ENCODE results near the gene ZNF618. TPM values are rescaled to one million over a fixed set of nuclear protein-coding genes. Genes with fewer than 3 reads are reported as not detected.

ZNF618 gene
- total and polyA plus RNA-seq, 2 experiments from 2014 or later = 12.1 to 22.1 TPM

GRCh38 chr9:113954591-113954990 is 78.5 kb downstream of the ZNF618 start:
- Histone ChIP-seq H2AFZ (no peak overlapping the region), H4K20me1 (replicated peaks; ENCODE audit: insufficient read depth) (peaks cover 11% of the 10 kb centered on the region), H3K79me2 (replicated peaks; ENCODE audit: insufficient read depth) (peaks cover 31% of the 10 kb centered on the region), H3K4me3 (no peak overlapping the region), H3K27ac (ENCODE audit: low read depth) (no peak overlapping the region), H3F3A (replicated peaks; ENCODE audit: low read depth) (no peaks in the 10 kb centered on the region), H3K4me2 (no peak overlapping the region), H3K27me3 (ENCODE audit: insufficient read depth) (no peaks in the 10 kb centered on the region), H3K9me2 (ENCODE audit: insufficient read depth) (no peaks in the 10 kb centered on the region), H3K4me1 (ENCODE audit: insufficient read depth) (peaks cover 8% of the 10 kb centered on the region; the same call in 1 of the 2 replicates), H3K36me3 (ENCODE audit: insufficient read depth) (no peaks in the 10 kb centered on the region)
- no peak for TF ChIP-seq EZH2phosphoT487 (IDR thresholded peaks at IDR 0.05; ENCODE audit: unreplicated experiment)
- TF ChIP-seq ZNF462 (CRISPR knock-in tag; IDR thresholded peaks at IDR 0.05) = no peak
- no peak for TF ChIP-seq JUNB (IDR thresholded peaks at IDR 0.05; ENCODE audit: unreplicated experiment)
- TF ChIP-seq STAT1 (IDR thresholded peaks at IDR 0.05; ENCODE audit: unreplicated experiment) = no peak
- TF ChIP-seq REST (IDR thresholded peaks at IDR 0.05; ENCODE audit: unreplicated experiment) = no peak
- no peak for TF ChIP-seq POLR2AphosphoS5 (IDR thresholded peaks at IDR 0.05; ENCODE audit: low read depth)
- no peak for TF ChIP-seq EZH2 (IDR thresholded peaks at IDR 0.05; ENCODE audit: low read depth, unreplicated experiment)
- no peak for TF ChIP-seq CTCF (conservative IDR thresholded peaks at IDR 0.05; ENCODE audit: low read depth in 2 of 2)
- TF ChIP-seq CREB1 (CRISPR knock-in tag; IDR thresholded peaks at IDR 0.05; ENCODE audit: low read depth) = no peak
- TF ChIP-seq ZNF331 (CRISPR knock-in tag; IDR thresholded peaks at IDR 0.05; ENCODE audit: low read depth) = no peak
- no peak for TF ChIP-seq NANOG (IDR thresholded peaks at IDR 0.05; ENCODE audit: borderline replicate concordance)
- TF ChIP-seq ZNF114 (CRISPR knock-in tag; IDR thresholded peaks at IDR 0.05) = no peak
- DNase-seq (ENCODE audit: low spot score) = no peak
- H3K4me3 Mint-ChIP-seq = no peak overlapping the region
- no peak overlapping the region; the same call in 1 of the 2 replicates for H3K27ac Mint-ChIP-seq
- ATAC-seq = no peak; the same call in 2 of the 3 replicates
- H3K36me3 Mint-ChIP-seq (ENCODE audit: low read depth) = no peaks in the 10 kb centered on the region
- 0 out of 3 replicates have a peak, but pooled peaks cover 1% of the 10 kb centered on the region for H3K9me3 Mint-ChIP-seq
- H3K4me1 Mint-ChIP-seq = peaks cover 17% of the 10 kb centered on the region; the same call in 2 of the 3 replicates
- peaks cover 3% of the 10 kb centered on the region for H3K27me3 Mint-ChIP-seq (ENCODE audit: insufficient read depth, low read depth, poor library complexity)
